Amygdala (tissue), 56 donors: Measurements from ENCODE around the gene TBCEL.

Source experiments
- DNase-seq, 56 donors: peaks; one replicate each; lab custom pipeline; 2025; lab: John Stamatoyannopoulos, UW

TBCEL gene

DNA sequence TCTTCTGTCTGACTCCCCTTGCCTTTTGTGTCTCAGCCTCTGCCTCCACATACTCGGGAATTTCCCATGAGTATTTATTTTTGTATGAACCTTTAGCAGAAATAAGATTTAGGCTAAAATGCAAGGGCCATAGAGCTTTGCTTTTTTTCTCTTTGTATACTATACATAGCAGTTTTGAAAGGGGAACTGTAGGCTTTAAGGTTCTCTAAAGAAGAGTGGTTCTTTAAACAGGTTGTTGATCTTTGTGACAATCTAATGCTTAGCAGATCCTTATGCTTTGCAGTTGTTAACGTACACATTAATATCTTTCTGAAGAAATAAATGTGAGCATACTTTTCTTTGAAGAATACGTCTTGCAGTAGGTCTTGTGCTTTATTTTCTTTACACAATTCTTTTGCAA lies 35.0 kb downstream of the TBCEL start:
- no peak for DNase-seq

DNA sequence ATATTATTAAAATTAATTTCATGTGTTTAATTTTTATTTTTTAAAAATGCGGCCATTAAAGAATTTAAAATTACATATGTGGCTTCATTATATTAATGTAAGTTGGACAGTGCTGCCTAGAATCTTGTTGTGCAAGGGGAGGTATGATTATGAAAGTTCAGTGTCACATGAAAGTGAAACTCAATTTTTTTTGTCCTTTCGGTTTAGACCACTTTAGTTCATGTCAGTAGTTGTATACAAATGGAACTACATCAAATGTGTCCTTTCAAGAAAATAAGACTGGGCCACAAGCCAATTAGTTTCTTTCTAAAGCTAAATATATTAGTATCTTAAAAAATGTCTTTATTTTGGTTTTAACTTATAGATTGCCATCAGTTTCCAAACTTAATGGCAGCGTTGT lies 35.7 kb downstream of the TBCEL start:
- no peak for DNase-seq

DNA sequence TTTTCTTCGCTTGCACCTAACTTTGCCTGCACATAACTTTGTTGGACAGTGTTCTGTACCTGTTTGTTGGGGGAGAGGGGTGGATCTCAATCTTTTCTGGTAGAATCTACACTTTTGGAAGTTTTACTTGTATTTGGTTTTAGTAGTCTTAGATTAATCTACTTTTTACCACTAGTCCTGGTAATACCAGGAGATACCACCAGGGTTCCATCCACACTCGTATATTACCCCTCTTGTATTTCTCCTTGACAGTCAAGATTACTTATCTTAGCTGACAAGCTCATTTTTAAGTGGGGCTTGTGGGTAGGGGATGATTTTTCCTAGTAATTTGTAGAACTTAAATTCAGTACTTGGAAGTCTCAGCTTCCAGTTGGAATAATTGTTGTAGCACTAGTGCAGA lies 39.8 kb downstream of the TBCEL start:
- no peak for DNase-seq

DNA sequence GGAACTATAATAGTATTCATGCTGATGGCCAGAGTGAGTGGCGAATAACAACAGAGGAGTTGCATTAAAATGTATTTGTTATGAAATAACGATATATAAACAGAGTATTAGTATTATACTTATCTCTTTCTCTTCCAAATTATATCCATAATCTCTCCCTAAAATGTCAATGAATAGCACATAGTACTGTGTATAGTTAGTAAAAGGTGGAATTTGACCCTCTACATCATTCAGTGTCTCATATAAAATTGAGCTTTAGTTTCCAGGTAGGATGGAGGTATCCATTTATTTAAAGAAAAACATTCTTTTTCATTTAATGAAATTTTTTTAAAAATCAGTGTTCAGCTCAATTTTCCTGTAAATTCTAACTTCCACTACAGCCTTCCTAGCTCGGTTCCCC lies 42.7 kb downstream of the TBCEL start:
- DNase-seq: no peak

DNA sequence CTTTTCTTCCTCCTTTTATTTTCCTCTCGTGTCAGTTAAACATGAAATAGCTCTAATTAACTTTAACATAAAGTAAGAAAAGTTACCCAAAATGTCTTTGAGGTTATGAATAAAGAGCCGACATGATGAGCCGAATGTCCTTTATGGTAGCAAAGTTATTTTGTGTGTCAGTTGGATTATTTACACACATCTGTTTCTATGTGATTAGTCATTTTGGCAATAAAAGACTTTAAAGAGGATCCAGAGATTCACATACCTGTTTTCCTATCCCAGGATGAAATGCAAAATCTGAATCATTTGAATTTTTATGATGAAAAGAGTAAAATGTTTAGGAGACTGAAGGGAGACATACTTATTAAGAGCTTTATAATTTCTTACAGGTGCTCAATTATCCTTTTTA lies 43.1 kb downstream of the TBCEL start:
- no peak for DNase-seq

DNA sequence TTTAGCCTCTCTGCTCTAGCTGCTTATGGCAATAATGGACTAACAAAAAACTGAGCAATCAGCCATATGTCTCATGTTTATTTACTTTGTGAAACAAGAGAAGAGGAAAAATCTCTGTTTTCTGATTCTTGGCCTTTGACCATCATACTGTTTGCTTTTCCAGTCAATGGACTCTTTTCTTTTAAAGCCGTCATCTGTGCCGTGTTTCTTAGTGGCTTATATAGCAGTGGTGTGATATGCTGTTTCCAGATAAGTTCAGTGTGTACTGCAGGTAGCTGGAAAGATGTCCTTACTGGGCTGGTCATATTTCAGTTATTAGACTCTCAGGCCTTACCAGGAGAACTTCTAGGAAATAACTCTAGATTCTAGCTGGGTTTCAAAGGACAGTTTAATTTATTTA lies 43.6 kb downstream of the TBCEL start:
- no peak for DNase-seq

DNA sequence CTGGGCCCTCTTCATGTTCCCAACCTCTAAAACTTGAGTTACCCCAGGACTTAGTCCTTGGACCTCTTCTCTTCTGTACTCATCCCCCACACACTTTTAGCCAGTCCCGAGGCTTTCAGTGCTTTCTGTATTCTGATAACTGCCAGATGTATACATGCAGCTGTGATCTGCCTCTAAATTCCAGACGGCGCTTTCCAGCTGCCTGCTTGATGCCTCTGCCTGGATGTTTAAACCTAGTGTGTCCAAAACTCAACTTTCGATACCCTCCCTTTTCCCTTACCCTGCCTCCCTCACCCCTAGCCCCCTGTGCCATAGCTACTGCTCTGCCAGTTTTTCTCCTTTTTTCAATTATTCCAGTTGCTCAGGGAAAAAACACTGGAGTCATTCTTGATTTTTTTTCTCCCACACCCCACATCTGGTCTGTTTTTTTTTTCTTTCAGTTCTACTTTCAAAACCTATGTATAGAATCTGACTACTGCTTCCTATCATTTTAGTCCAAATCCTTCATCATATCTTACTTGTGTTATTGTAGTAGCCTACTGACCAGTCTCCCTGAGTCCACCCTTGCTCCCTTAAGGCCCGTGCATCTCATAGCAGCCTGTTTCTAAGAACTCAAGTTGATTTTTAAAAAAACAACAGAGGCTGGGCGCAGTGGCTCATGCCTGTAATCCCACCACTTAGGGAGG lies 44.2 kb downstream of the TBCEL start:
- peak in 1 of 56 donors; percentile 4 for DNase-seq

DNA sequence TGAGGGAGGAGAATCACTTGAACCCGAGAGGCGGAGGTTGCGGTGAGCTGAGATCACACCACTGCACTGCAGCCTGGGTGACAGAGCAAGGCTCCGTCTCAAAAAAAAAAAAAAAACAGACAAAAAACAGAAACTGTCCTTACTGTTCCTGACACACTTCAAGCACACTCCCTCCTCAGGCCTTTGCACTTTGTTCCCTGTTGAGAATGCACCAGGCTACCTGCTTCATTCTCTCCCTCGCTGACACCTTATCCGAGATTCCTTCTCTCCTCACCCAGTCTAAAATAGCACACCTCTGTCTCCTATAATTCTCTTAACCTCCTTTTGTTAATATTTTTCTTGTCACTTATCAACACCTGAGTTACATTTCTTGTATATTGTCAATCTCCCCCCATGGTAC lies 44.9 kb downstream of the TBCEL start:
- no peak for DNase-seq

DNA sequence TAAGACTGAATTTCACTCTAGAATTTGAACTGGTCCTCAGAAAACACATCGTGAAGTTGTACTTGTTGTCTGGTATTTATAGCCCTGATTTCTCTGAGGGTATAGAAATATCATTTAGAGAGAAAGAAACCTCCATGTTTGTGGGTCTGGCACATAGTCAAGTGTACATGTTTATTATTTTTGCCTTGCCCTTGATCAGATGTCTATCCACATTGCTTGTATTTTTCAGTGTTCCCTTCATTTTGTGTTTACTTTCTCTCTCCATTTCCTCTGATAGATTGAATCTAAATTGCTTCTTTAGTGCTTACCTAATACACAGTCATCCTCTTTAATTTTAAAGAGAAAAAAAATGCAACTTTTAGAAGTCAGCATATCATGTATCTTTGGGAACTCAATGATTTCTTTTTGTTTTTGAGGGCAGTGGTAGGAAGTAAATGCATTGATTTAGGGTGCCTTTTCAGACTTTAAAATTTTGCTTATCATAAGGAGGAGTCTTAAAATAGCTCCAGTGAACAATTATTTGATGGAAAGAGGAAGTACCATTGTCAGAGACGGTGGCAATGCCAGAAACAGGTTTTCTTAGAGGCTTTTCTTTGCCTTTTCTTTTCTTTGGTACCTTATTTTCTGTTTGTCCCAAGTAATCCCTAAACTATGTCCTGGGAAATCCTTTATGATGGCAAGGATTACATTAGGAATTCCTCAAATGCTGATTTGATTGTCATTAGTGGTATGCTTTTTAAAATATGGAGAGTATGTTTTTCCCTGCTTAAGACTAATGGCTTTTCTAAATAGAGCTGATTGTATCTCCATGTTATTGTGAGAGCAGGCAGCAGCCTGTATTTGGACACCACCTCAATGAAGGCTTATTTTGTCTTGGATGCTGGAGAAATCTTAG lies 47.3 kb downstream of the TBCEL start:
- no peak for DNase-seq

DNA sequence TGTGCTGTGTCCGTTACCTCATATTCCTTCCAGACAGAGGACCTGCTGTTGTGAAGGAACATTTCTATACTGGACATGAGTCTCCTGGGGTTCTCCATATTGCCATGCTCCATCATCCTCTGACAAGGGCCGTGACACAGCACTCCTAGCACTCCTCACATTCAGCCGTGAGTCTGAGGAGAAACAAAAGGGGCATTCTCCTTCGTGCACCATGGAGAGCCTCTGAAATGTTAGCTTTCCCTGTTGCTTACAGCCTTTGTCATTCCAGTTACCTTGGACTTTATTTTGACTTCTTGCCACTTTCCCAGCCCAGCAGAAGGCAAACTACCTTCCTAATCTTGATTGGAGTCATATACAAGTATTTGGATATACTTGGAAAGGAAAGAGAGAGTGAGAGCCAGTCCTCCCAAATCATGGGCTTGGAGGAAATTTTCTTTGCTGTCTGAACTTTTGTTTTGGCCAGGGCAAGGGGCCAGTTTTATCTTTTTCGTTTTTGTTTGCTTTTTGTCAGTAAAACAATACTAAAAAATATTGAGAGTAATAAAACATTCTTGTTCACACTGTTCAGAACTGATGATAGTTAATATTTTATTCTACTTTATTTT lies 48.0 kb downstream of the TBCEL start:
- DNase-seq: peak in 14 of 56 donors; percentile 4 to 49 (median 18)

DNA sequence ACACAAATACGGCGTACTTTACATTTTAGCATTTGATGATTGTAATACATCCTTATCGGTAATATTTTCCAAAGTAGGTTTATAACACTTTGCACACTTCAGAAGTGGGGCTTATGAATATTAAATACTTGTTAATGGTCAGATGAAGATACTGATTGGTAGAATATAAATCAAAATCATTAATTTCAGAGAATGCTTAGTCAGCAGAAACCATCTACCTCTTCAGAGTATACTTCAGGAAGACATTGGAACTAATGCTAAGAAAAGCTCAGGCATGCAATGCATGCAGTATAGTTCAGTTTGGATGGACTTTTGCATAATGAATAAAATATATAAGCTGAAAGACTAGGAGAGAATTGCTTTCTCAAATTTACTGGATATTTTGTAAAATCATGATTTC lies 57.4 kb downstream of the TBCEL start:
- no peak for DNase-seq

DNA sequence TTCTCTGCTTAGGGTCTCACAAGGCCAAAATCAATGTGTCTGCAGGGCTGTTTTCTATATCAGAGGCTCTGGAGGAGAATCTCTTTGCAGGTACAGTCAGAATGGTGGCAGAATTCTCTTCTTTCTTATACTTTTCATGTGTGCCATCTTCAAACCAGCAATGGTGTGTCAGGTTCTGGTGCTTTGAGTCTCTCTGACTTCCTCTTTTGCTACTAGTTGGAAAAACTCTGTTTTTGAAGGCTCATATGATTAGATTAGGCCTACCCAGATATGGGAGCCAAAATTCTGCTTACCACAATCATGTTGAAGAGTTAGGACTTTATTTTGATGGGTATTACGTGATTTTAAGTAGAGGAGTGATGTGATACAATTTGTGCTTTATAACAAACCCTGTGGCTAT lies 58.3 kb downstream of the TBCEL start:
- no peak for DNase-seq

DNA sequence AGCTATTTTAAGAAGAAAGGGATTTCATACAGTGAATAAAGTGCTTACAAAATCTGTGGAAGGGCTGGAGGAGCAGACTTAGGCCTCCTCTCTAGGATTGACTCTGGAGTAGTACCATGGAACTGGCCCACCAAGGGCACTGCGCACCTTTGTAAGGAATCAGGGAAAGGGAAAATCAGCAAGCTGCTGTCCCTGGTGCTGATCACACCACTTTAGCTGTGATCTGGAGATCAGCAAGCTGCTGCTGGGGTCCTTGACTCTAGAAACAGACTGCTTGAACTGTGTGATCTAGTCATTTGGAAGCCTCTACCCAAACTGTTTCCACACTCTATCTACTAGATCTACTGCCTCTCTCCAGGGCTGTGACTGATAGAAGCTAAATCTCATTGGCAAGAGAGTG lies 58.8 kb downstream of the TBCEL start:
- DNase-seq: no peak

DNA sequence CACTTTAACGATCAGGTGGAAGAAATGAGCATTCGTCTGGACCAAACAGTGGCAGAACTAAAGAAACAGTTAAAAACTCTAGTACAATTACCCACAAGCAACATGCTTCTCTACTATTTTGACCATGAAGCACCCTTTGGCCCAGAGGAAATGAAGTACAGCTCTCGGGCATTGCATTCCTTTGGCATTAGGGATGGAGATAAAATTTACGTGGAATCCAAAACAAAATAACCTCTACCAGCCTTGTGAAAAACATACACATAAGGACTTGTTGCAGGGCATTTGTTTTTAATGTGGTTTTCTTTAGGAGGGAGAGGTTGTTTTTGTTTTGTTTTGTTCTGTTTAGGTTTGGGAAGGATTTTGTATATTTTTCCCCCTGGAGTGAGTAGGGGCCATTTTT lies 63.0 kb downstream of the TBCEL start:
- DNase-seq: no peak

DNA sequence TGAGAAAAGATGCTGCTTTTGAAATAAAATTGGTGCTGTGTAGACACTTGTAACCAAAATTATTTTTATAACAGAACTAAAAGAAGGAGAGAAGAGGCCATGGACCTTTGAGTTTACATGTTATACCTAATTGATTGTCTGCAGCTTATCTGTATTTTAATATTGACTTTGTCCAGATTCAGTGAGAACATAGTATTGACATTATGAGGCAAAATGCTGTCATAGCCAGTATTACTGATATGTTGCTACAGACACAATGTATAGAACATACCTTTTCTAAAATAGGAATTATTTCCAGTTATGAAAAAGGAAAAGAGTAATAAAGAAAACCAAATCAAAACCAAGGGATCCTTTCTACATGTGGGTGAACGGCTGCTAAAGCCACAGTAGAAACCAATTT lies 65.7 kb downstream of the TBCEL start:
- DNase-seq: no peak

DNA sequence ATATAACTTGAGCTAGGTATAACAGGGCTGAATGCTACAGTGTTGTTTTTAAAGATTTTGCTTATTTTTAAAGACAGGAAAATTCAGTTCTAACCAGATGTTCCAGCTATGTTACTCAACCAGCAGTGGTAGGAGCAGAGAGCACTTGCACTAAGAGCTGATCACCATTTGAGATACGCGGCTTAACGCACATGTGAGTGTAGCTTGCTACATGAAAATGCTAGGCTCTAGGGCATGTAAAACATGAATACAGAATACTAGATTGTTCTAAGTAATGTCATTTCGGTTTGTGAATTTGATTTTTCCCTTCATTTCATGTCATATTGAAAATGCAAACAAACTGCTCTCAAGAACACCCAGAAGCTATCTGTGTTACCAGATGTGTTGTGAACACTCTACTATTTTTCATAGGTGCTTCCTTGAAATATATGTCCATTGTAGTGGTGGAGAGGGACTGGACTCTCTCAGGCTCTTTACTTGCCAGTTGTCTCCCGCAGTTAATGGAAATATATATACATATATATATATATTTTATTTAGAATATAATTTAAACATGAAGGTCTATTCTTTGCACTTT lies 66.3 kb downstream of the TBCEL start:
- DNase-seq: no peak

DNA sequence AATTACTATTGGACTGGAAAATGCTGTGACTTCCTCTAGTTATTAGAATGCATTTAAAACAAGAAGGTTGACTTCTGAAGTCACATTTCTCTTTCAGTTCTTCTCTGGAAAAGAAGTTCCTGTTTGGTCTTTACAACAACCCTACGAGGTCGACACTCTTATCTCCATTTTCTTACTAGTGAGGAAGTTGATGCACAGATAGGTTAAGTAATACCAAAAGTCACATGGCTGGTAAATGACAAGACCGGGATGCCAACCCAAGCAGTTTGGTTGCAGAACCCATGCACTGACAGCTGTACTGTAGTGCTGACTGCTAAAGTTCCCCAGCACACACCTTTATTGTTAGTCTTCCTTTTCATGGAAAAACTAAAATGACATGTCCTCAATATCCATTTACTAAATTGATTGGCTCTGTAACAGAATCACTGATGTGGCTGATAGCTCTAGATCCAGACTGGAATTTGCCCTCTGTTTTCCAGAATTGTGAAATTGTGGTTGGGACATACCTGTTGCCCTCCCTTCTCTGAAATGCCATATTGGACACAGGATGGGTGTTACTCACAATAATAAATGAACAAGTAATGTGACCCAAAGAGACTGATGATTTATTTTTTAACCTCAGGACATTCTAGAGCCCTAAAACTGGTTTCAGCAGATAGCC lies 67.7 kb downstream of the TBCEL start:
- DNase-seq: peak in 3 of 56 donors; percentile 7 to 22 (median 14)

DNA sequence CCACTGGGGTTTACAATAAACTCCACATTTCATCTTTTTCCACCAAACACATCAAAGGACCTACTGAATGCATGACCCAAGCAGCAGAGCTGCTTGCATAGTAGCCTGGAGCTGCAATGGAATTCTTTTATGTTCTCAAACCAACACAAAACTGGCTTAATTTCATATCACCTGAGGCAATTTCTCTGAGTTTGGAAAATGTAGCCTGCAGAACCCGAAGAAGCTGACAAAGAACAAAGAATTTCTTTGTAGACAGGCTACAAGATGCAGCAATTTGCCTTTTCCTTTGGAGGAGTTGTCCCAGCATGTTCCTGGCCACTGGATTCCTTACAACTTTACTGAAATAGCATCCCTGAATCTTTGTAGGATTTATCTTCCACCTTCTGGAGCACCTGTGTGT lies 71.7 kb downstream of the TBCEL start:
- no peak for DNase-seq

DNA sequence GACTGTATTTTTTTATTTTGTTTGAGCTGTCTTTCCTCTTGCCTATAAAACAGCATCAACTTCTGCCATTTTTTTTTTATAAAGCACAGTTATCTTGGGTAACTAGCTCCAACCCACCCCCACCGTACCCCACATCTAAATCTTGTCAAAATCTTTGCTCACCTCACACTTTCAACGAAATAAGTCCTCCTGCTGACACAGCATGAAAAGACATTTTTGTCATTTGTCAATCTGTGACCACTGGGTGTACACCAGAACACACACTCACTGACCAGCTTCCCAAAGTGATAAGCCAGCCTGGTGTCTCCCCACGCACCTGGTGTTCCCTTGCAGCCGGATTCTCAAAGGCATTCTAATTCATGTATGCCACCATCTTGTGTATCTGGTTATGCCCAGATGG lies 75.5 kb downstream of the TBCEL start:
- no peak for DNase-seq

DNA sequence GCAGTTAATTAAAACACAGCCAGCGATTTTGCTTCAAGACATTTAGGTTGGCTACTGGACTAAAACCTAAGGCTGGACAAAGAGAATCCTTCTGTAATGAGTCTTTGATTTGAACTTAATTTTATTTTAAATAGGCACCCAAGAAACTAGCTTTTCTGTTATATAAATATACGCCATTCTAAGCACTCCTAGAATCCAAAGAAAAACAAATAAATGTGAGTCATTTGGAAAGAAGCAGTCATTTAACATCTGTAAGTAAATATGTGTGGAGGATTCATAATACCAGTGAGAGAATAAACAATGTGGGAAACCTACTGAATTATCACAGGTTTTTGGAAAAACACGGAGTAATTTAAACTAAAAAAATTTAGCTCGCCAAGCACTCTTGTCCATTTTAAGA lies 76.0 kb downstream of the TBCEL start:
- no peak for DNase-seq

DNA sequence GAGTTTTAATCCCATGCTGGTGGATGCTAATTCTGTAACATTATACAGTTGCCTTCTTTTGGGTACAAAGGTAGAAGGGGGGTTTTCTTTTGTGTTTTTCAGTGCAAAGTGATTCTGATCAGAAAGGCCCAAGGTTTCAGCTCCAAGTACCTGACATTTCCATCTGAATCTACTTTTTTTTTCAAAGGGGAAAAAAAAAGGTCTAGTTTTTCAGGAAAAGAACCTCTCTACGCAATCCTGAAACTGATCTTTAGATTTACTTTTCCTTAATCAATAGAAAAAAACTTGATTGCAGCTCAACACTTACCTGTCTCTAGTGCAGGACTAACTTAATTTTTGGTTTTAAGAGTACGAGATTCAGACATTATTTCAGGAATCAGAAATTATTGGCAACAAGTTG lies 77.0 kb downstream of the TBCEL start, which contains the start of gene TECTA:
Gene TECTA (plus strand): TSS at position 301 of the 400 bp plus-strand sequence. CDS start 1,423 bp downstream, outside the sequence.
- no peak for DNase-seq
